ENCODE measurements around the gene RALGAPB.
"Not testable (repeated sequence)": the region's sequence is repeated elsewhere in the genome, so short reads cannot be mapped to it uniquely, and the experiment has no call there.

Gene RALGAPB

GRCh38 chr20:38499366-38499765, 26.7 kb downstream of the RALGAPB start:
- Mint-ChIP-seq H3K36me3 (peaks cover 33% of the 10 kb centered on the region), H3K4me3 (no peak overlapping the region), H3K27me3 (no peaks in the 10 kb centered on the region), H3K27ac (no peak overlapping the region), H3K9me3 (ENCODE audit: low read depth) (no peaks in the 10 kb centered on the region), H3K4me1 (ENCODE audit: low read depth) (peaks cover 3% of the 10 kb centered on the region)

- Mint-ChIP-seq H3K4me3 (no peak overlapping the region), H3K27ac (no peak overlapping the region), H3K27me3 (no peaks in the 10 kb centered on the region), H3K4me1 (ENCODE audit: low read depth) (no peaks in the 10 kb centered on the region), H3K36me3 (peaks cover 40% of the 10 kb centered on the region), H3K9me3 (ENCODE audit: low read depth) (no peaks in the 10 kb centered on the region)
Measured at GRCh38 chr20:38501858-38502436, 29.3 kb downstream of the RALGAPB start.

GRCh38 chr20:38504368-38505090, 31.9 kb downstream of the RALGAPB start:
- no peaks in the 10 kb centered on the region for H3K27me3 Mint-ChIP-seq
- no peaks in the 10 kb centered on the region for H3K9me3 Mint-ChIP-seq (ENCODE audit: low read depth)
- no peak overlapping the region for H3K4me3 Mint-ChIP-seq
- peaks cover 37% of the 10 kb centered on the region for H3K36me3 Mint-ChIP-seq
- H3K27ac Mint-ChIP-seq = no peak overlapping the region
- no peaks in the 10 kb centered on the region for H3K4me1 Mint-ChIP-seq (ENCODE audit: low read depth)

- H3K27me3 Mint-ChIP-seq = no peaks in the 10 kb centered on the region
- H3K36me3 Mint-ChIP-seq = peaks cover 40% of the 10 kb centered on the region
- H3K9me3 Mint-ChIP-seq (ENCODE audit: low read depth) = no peaks in the 10 kb centered on the region
- no peak overlapping the region for H3K27ac Mint-ChIP-seq
- no peak overlapping the region for H3K4me3 Mint-ChIP-seq
- H3K4me1 Mint-ChIP-seq (ENCODE audit: low read depth) = no peaks in the 10 kb centered on the region
Measured at GRCh38 chr20:38505091-38505455, 32.4 kb downstream of the RALGAPB start.

- H3K27me3 Mint-ChIP-seq; H3K4me1 Mint-ChIP-seq (ENCODE audit: low read depth); H3K9me3 Mint-ChIP-seq (ENCODE audit: low read depth); H3K27ac Mint-ChIP-seq; H3K4me3 Mint-ChIP-seq: not testable (repeated sequence)
- peaks cover 16% of the 10 kb centered on the region for H3K36me3 Mint-ChIP-seq
Measured at GRCh38 chr20:38511726-38512125, 39.1 kb downstream of the RALGAPB start.

GRCh38 chr20:38514185-38514584, 41.5 kb downstream of the RALGAPB start:
- peaks cover 20% of the 10 kb centered on the region for H3K36me3 Mint-ChIP-seq
- H3K4me1 Mint-ChIP-seq (ENCODE audit: low read depth) = peaks cover 4% of the 10 kb centered on the region
- no peak overlapping the region for H3K27ac Mint-ChIP-seq
- no peaks in the 10 kb centered on the region for H3K27me3 Mint-ChIP-seq
- no peaks in the 10 kb centered on the region for H3K9me3 Mint-ChIP-seq (ENCODE audit: low read depth)
- no peak overlapping the region for H3K4me3 Mint-ChIP-seq

- H3K36me3 Mint-ChIP-seq = peaks cover 14% of the 10 kb centered on the region
- no peak overlapping the region for H3K4me3 Mint-ChIP-seq
- no peaks in the 10 kb centered on the region for H3K9me3 Mint-ChIP-seq (ENCODE audit: low read depth)
- H3K27ac Mint-ChIP-seq = no peak overlapping the region
- H3K27me3 Mint-ChIP-seq = no peaks in the 10 kb centered on the region
- H3K4me1 Mint-ChIP-seq (ENCODE audit: low read depth) = peaks cover 4% of the 10 kb centered on the region
Measured at GRCh38 chr20:38514947-38515346, 42.3 kb downstream of the RALGAPB start.

- H3K27ac Mint-ChIP-seq = no peak overlapping the region
- no peak overlapping the region for H3K4me3 Mint-ChIP-seq
- H3K4me1 Mint-ChIP-seq (ENCODE audit: low read depth) = peaks cover 4% of the 10 kb centered on the region
- H3K9me3 Mint-ChIP-seq (ENCODE audit: low read depth) = no peaks in the 10 kb centered on the region
- peaks cover 14% of the 10 kb centered on the region for H3K36me3 Mint-ChIP-seq
- H3K27me3 Mint-ChIP-seq = no peaks in the 10 kb centered on the region
Measured at GRCh38 chr20:38515631-38516030, 43.0 kb downstream of the RALGAPB start.

- H3K27ac Mint-ChIP-seq = no peak overlapping the region
- H3K36me3 Mint-ChIP-seq = peaks cover 19% of the 10 kb centered on the region
- H3K9me3 Mint-ChIP-seq (ENCODE audit: low read depth) = no peaks in the 10 kb centered on the region
- H3K4me1 Mint-ChIP-seq (ENCODE audit: low read depth) = peaks cover 1% of the 10 kb centered on the region
- no peak overlapping the region for H3K4me3 Mint-ChIP-seq
- no peaks in the 10 kb centered on the region for H3K27me3 Mint-ChIP-seq
Measured at GRCh38 chr20:38519426-38519825, 46.8 kb downstream of the RALGAPB start.

GRCh38 chr20:38520261-38520660, 47.6 kb downstream of the RALGAPB start:
- Mint-ChIP-seq H3K4me1 (ENCODE audit: low read depth) (no peaks in the 10 kb centered on the region), H3K36me3 (peaks cover 19% of the 10 kb centered on the region)

GRCh38 chr20:38523697-38524096, 51.1 kb downstream of the RALGAPB start:
- Mint-ChIP-seq H3K4me1 (ENCODE audit: low read depth) (no peaks in the 10 kb centered on the region), H3K4me3 (no peak overlapping the region), H3K27ac (no peak overlapping the region), H3K36me3 (peaks cover 13% of the 10 kb centered on the region), H3K9me3 (ENCODE audit: low read depth) (no peaks in the 10 kb centered on the region), H3K27me3 (no peaks in the 10 kb centered on the region)

More at GRCh38 chr20:38520261-38520660, 47.6 kb downstream of the RALGAPB start:
- H3K27me3 Mint-ChIP-seq = no peaks in the 10 kb centered on the region
- no peak overlapping the region for H3K4me3 Mint-ChIP-seq
- no peaks in the 10 kb centered on the region for H3K9me3 Mint-ChIP-seq (ENCODE audit: low read depth)
- H3K27ac Mint-ChIP-seq = no peak overlapping the region

- no peak overlapping the region for H3K4me3 Mint-ChIP-seq
- H3K4me1 Mint-ChIP-seq (ENCODE audit: low read depth) = no peaks in the 10 kb centered on the region
- H3K36me3 Mint-ChIP-seq = peaks cover 8% of the 10 kb centered on the region
- H3K27ac Mint-ChIP-seq = no peak overlapping the region
- H3K9me3 Mint-ChIP-seq (ENCODE audit: low read depth) = no peaks in the 10 kb centered on the region
- H3K27me3 Mint-ChIP-seq = no peaks in the 10 kb centered on the region
Measured at GRCh38 chr20:38528167-38528566, 55.5 kb downstream of the RALGAPB start.

GRCh38 chr20:38531021-38531420, 58.4 kb downstream of the RALGAPB start:
- Mint-ChIP-seq H3K9me3 (ENCODE audit: low read depth) (no peaks in the 10 kb centered on the region), H3K4me3 (no peak overlapping the region), H3K36me3 (peaks cover 12% of the 10 kb centered on the region), H3K27me3 (no peaks in the 10 kb centered on the region), H3K27ac (no peak overlapping the region), H3K4me1 (ENCODE audit: low read depth) (peaks cover 2% of the 10 kb centered on the region)

GRCh38 chr20:38534756-38535155, 62.1 kb downstream of the RALGAPB start:
- no peak overlapping the region for H3K27ac Mint-ChIP-seq
- no peaks in the 10 kb centered on the region for H3K27me3 Mint-ChIP-seq
- no peaks in the 10 kb centered on the region for H3K9me3 Mint-ChIP-seq (ENCODE audit: low read depth)
- H3K4me1 Mint-ChIP-seq (ENCODE audit: low read depth) = peaks cover 2% of the 10 kb centered on the region
- peaks cover 17% of the 10 kb centered on the region for H3K36me3 Mint-ChIP-seq
- H3K4me3 Mint-ChIP-seq = no peak overlapping the region

GRCh38 chr20:38536310-38536709, 63.7 kb downstream of the RALGAPB start:
- Mint-ChIP-seq H3K27me3 (no peaks in the 10 kb centered on the region), H3K9me3 (ENCODE audit: low read depth) (no peaks in the 10 kb centered on the region), H3K27ac (no peak overlapping the region), H3K36me3 (peaks cover 23% of the 10 kb centered on the region), H3K4me3 (no peak overlapping the region), H3K4me1 (ENCODE audit: low read depth) (peaks cover 2% of the 10 kb centered on the region)

- Mint-ChIP-seq H3K36me3 (peaks cover 27% of the 10 kb centered on the region), H3K9me3 (ENCODE audit: low read depth) (no peaks in the 10 kb centered on the region), H3K27ac (no peak overlapping the region), H3K27me3 (no peaks in the 10 kb centered on the region), H3K4me3 (no peak overlapping the region), H3K4me1 (ENCODE audit: low read depth) (peaks cover 2% of the 10 kb centered on the region)
Measured at GRCh38 chr20:38537176-38537575, 64.5 kb downstream of the RALGAPB start.
